Neural cell (in vitro differentiated cells): ENCODE data around the gene TAF5L.

Experiments
- CTCF ChIP-seq: fragments of 450-650 bp; IDR thresholded peaks from 2 replicates; pipeline ENCODE4 v1.5.1; 2014; ENCODE audit warnings: antibody characterized with exemption, mild to moderate bottlenecking, moderate library complexity; ENCODE audit not compliant: poor library complexity, severe bottlenecking
- EP300 ChIP-seq: fragments of 450-650 bp; conservative IDR thresholded peaks from 2 replicates; pipeline ENCODE4 v1.6.1; 2014; ENCODE audit warnings: antibody characterized with exemption, mild to moderate bottlenecking, moderate library complexity; ENCODE audit not compliant: poor library complexity, severe bottlenecking
- EZH2 ChIP-seq: fragments of 200-600, 300-800 bp; shearing (Covaris generic), sonication (generic); IDR thresholded peaks from 2 replicates; pipeline ENCODE4 v1.6.1; 2014; ENCODE audit warnings: antibody characterized with exemption, low read length, borderline replicate concordance, mild to moderate bottlenecking; ENCODE audit not compliant: insufficient read depth, poor library complexity, severe bottlenecking
- MXI1 ChIP-seq: fragments of 450-650 bp; conservative IDR thresholded peaks from 2 replicates; pipeline ENCODE4 v1.6.1; 2014; ENCODE audit warnings: antibody characterized with exemption, mild to moderate bottlenecking; ENCODE audit not compliant: poor library complexity, severe bottlenecking

DNA sequence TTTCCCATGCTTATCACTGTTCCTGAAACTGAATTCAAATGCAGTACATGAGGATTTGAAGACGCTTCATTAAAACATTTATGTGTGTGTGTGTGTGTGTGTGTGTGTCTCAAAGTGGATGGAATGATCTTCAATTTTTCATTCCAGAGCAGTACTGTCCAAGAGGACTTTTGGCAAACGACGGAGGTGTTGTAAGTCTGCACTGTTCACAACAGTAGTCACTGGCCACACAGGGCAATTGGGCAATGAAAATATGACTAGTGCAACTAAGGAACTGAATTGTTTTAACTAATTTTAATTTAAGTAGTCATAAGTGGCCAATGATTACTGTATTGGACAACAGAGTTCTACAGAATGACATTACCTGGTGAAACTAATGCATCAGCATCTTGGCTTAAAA lies 5.0 kb downstream of the TAF5L start:
- TF ChIP-seq MXI1 = no peak
- TF ChIP-seq CTCF = no peak
- no peak for TF ChIP-seq EP300
- no peak for TF ChIP-seq EZH2
